Stimulated activated CD8-positive, alpha-beta memory T cell treated with anti-CD3 and anti-CD28 coated beads, Interleukin-12 subunit alpha, Interleukin-12 subunit beta, amount 100 ng/mL, for 4 hours (primary cell): ENCODE data around the gene SMIM44.

Source experiments
- DNase-seq: peaks from one replicate; pipeline ENCODE4 v3.0.0-alpha.2; 2020; ENCODE audit warnings: low read depth

The SMIM44 gene

GRCh38 chr19:3500429-3501101 lies 17.3 kb upstream of the SMIM44 start, which contains the start of gene DOHH:
Gene DOHH (minus strand): TSS chr19:3500674. CDS start chr19:3496814, 3,860 bp downstream.
- DNase-seq: peak; percentile 87

- no peak for DNase-seq
Observed at GRCh38 chr19:3499738-3500428, 16.6 kb upstream of the SMIM44 start.

GRCh38 chr19:3497757-3498520 lies 14.7 kb upstream of the SMIM44 start:
- no peak for DNase-seq

- DNase-seq: no peak
Observed at GRCh38 chr19:3496392-3497273, 13.4 kb upstream of the SMIM44 start.

GRCh38 chr19:3494559-3494958 lies 11.3 kb upstream of the SMIM44 start:
- DNase-seq: no peak

GRCh38 chr19:3494051-3494450 lies 10.8 kb upstream of the SMIM44 start:
- DNase-seq: no peak

GRCh38 chr19:3493651-3494050 lies 10.4 kb upstream of the SMIM44 start:
- no peak for DNase-seq

- no peak for DNase-seq
Observed at GRCh38 chr19:3492919-3493318, 9.7 kb upstream of the SMIM44 start.

- no peak for DNase-seq
Observed at GRCh38 chr19:3492131-3492839, 9.0 kb upstream of the SMIM44 start.

- DNase-seq: no peak
Observed at GRCh38 chr19:3491396-3492119, 8.3 kb upstream of the SMIM44 start.

- no peak for DNase-seq
Observed at GRCh38 chr19:3482507-3483225, 575 bp downstream of the SMIM44 start.

- DNase-seq: no peak
Observed at GRCh38 chr19:3481241-3482090, 1.8 kb downstream of the SMIM44 start.

GRCh38 chr19:3480383-3481091 lies 2.7 kb downstream of the SMIM44 start, which contains the start of gene SMIM24:
Gene SMIM24 (minus strand): TSS chr19:3480525. CDS start chr19:3480463, 62 bp downstream.
- DNase-seq: no peak

GRCh38 chr19:3479834-3480215 lies 3.4 kb downstream of the SMIM44 start:
- DNase-seq: no peak

- DNase-seq: no peak
Observed at GRCh38 chr19:3479177-3479833, 3.9 kb downstream of the SMIM44 start.

GRCh38 chr19:3478409-3479176 lies 4.6 kb downstream of the SMIM44 start:
- DNase-seq: no peak

- no peak for DNase-seq
Observed at GRCh38 chr19:3477951-3478350, 5.3 kb downstream of the SMIM44 start.
